ENCODE results near the gene TBC1D24. TPM values are rescaled to one million over a fixed set of nuclear protein-coding genes. Genes with fewer than 3 reads are reported as not detected.

Gene TBC1D24
- total RNA-seq, 3 donors from 2014 or later = 25.0 to 27.2 (median 26.3) TPM

DNA sequence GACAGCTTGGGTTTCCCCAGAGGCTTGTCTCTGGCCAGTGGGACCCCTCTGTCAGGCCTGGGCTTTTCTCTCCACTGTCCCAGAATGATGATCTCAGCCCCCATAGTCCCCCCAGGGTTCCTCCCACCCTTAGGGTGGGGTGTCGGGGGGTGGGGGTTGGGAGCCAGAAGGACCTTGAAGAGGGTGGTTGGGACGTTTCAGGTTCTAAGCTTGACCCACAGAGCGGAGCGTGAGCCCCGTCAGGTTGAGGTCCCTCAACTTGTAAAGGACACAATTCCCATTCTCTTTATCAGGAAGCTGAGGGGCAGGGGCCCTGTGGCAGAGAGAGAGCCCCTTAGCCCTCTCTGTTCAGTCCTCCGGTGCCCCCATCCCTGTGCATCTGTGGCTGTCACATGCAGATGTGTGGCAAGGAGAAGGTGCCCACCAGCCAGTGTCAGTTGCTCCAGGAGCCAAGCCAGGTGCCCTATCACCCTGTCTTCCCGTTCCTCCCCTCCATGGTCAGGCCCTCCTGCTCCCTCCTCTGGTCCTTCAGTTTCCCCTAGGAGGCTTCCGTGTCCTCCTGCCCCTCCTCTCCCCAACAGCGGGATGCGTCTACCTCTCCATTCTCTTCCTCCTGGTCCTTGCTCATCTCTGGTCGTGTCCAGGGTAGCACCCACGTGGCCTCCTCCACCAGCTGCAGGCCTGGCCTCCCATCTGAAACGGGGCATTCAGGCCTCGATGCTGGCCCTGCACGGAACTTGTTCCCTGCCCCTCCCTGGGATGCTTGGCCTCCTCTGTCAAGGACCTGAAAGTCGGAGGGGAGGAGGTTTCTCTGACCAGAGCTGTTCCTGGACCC is 5.3 kb upstream of the TBC1D24 start:
- H3K4me1 Mint-ChIP-seq (ENCODE audit: low read depth) = peaks cover 8% of the 10 kb centered on the region
- no peaks in the 10 kb centered on the region for H3K9me3 Mint-ChIP-seq
- H3K36me3 Mint-ChIP-seq (ENCODE audit: insufficient read depth) = no peaks in the 10 kb centered on the region
- ATAC-seq (no peak), DNase-seq (no peak)
- H3K4me3 Mint-ChIP-seq = no peak overlapping the region
- H3K27me3 Mint-ChIP-seq (ENCODE audit: low read depth) = peaks cover 36% of the 10 kb centered on the region

- Mint-ChIP-seq H3K36me3 (ENCODE audit: insufficient read depth) (no peaks in the 10 kb centered on the region), H3K27me3 (ENCODE audit: low read depth) (peaks cover 36% of the 10 kb centered on the region), H3K4me1 (ENCODE audit: low read depth) (peaks cover 8% of the 10 kb centered on the region), H3K4me3 (no peak overlapping the region), H3K9me3 (no peaks in the 10 kb centered on the region)
- DNase-seq (no peak), ATAC-seq (no peak)
These were observed 4.7 kb upstream of the TBC1D24 start for GRCh38 chr16:2470234-2470601.

DNA sequence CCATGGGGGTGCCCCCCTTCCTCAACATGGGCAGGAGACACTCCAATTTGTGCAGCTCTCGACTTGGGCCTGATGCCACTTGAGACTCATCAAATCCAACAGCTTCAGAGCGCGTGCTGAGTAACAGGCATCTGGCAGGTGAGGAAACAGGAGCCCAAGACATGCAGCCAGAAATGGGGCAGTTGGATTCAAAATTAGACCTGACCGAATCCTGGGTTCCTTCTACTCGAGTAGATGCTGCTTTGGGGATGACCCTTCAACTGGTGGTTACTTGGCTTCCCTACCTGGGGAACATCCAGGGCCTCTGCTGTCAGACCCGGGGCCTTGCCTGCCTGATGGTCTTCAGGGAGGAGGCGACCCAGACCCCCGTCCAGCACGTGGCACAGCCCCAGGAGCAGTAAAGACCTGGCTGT is 4.3 kb upstream of the TBC1D24 start:
- Mint-ChIP-seq H3K4me3 (no peak overlapping the region), H3K9me3 (no peaks in the 10 kb centered on the region), H3K27me3 (ENCODE audit: low read depth) (peaks cover 36% of the 10 kb centered on the region), H3K36me3 (ENCODE audit: insufficient read depth) (no peaks in the 10 kb centered on the region), H3K4me1 (ENCODE audit: low read depth) (peaks cover 8% of the 10 kb centered on the region)
- no peak for DNase-seq
- ATAC-seq = no peak

- DNase-seq (no peak), ATAC-seq (no peak)
- no peaks in the 10 kb centered on the region for H3K9me3 Mint-ChIP-seq
- H3K27me3 Mint-ChIP-seq (ENCODE audit: low read depth) = peaks cover 36% of the 10 kb centered on the region
- no peaks in the 10 kb centered on the region for H3K36me3 Mint-ChIP-seq (ENCODE audit: insufficient read depth)
- peaks cover 10% of the 10 kb centered on the region for H3K4me1 Mint-ChIP-seq (ENCODE audit: low read depth)
- no peak within 1 kb of the TSS for H3K4me3 Mint-ChIP-seq
These were observed 3.8 kb upstream of the TBC1D24 start, which contains the start of gene NTN3 for GRCh38 chr16:2471016-2471652. NTN3 (plus strand) TSS chr16:2471297; CDS start chr16:2471702, 405 bp downstream.

DNA sequence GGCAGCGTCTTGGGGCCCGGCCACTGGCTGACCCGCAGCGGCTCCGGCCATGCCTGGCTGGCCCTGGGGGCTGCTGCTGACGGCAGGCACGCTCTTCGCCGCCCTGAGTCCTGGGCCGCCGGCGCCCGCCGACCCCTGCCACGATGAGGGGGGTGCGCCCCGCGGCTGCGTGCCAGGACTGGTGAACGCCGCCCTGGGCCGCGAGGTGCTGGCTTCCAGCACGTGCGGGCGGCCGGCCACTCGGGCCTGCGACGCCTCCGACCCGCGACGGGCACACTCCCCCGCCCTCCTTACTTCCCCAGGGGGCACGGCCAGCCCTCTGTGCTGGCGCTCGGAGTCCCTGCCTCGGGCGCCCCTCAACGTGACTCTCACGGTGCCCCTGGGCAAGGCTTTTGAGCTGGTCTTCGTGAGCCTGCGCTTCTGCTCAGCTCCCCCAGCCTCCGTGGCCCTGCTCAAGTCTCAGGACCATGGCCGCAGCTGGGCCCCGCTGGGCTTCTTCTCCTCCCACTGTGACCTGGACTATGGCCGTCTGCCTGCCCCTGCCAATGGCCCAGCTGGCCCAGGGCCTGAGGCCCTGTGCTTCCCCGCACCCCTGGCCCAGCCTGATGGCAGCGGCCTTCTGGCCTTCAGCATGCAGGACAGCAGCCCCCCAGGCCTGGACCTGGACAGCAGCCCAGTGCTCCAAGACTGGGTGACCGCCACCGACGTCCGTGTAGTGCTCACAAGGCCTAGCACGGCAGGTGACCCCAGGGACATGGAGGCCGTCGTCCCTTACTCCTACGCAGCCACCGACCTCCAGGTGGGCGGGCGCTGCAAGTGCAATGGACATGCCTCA is 3.1 kb upstream of the TBC1D24 start:
- H3K36me3 Mint-ChIP-seq (ENCODE audit: insufficient read depth) = no peaks in the 10 kb centered on the region
- DNase-seq (no peak), ATAC-seq (no peak)
- H3K27me3 Mint-ChIP-seq (ENCODE audit: low read depth) = peaks cover 34% of the 10 kb centered on the region
- no peak overlapping the region for H3K4me3 Mint-ChIP-seq
- H3K4me1 Mint-ChIP-seq (ENCODE audit: low read depth) = peaks cover 17% of the 10 kb centered on the region
- no peaks in the 10 kb centered on the region for H3K9me3 Mint-ChIP-seq

DNA sequence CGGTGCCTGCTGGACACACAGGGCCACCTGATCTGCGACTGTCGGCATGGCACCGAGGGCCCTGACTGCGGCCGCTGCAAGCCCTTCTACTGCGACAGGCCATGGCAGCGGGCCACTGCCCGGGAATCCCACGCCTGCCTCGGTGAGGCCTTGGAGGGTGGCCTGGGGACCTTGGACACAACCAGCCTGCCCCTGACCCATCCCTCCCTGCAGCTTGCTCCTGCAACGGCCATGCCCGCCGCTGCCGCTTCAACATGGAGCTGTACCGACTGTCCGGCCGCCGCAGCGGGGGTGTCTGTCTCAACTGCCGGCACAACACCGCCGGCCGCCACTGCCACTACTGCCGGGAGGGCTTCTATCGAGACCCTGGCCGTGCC is 2.5 kb upstream of the TBC1D24 start:
- ATAC-seq = no peak
- Mint-ChIP-seq H3K27me3 (ENCODE audit: low read depth) (peaks cover 29% of the 10 kb centered on the region), H3K4me3 (no peak overlapping the region), H3K4me1 (ENCODE audit: low read depth) (peaks cover 17% of the 10 kb centered on the region), H3K9me3 (no peaks in the 10 kb centered on the region), H3K36me3 (ENCODE audit: insufficient read depth) (no peaks in the 10 kb centered on the region)
- DNase-seq = no peak

DNA sequence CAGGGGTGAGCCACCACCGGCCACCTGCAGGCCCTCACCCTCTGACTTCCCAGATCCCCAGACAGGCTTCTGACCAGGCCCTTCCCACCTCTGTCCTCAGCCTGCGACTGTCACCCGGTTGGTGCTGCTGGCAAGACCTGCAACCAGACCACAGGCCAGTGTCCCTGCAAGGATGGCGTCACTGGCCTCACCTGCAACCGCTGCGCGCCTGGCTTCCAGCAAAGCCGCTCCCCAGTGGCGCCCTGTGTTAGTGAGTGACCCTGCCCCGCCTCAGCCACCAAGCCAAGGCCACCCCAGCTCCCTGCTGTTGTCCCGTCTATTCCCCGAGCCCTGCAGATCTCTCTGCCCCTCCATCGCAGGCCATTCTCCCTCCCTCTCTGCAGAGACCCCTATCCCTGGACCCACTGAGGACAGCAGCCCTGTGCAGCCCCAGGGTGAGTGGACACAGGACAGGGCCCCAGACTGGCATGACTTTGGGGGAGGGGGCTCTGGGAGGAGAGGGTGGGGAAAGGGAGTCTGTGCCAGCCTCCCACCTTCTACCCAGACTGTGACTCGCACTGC is 2.0 kb upstream of the TBC1D24 start:
- H3K4me3 Mint-ChIP-seq = peak overlapping the region; percentile 69
- H3K27me3 Mint-ChIP-seq (ENCODE audit: low read depth) = peaks cover 29% of the 10 kb centered on the region
- no peak for DNase-seq
- no peaks in the 10 kb centered on the region for H3K36me3 Mint-ChIP-seq (ENCODE audit: insufficient read depth)
- no peaks in the 10 kb centered on the region for H3K9me3 Mint-ChIP-seq
- H3K4me1 Mint-ChIP-seq (ENCODE audit: low read depth) = peaks cover 20% of the 10 kb centered on the region
- no peak for ATAC-seq

DNA sequence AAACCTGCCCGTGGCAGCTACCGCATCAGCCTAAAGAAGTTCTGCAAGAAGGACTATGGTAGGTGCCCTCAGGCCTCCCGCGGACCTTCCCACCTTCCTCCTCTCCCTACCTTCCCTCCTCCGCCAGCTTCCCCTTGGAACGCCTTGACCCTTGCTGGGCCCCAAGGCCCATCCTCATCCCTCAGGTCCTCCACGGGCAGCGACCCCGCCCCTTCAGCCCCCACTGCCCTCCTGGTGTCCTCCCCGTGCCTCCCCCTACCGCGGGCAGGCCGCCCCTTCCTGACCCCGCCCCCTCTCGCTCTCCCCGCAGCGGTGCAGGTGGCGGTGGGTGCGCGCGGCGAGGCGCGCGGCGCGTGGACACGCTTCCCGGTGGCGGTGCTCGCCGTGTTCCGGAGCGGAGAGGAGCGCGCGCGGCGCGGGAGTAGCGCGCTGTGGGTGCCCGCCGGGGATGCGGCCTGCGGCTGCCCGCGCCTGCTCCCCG is 1.4 kb upstream of the TBC1D24 start:
- no peaks in the 10 kb centered on the region for H3K9me3 Mint-ChIP-seq
- ATAC-seq = peak in 1 of 2 donors; percentile 0

GRCh38 chr16:2473999-2474876 is 689 bp upstream of the TBC1D24 start:
- Mint-ChIP-seq H3K4me1 (ENCODE audit: low read depth) (peaks cover 20% of the 10 kb centered on the region), H3K27me3 (ENCODE audit: low read depth) (peaks cover 23% of the 10 kb centered on the region), H3K36me3 (ENCODE audit: insufficient read depth) (no peaks in the 10 kb centered on the region)

More for the DNA sequence above, 1.4 kb upstream of the TBC1D24 start:
- peak; percentile 21 for DNase-seq
- H3K27me3 Mint-ChIP-seq (ENCODE audit: low read depth) = peaks cover 26% of the 10 kb centered on the region
- peak overlapping the region; percentile 69 for H3K4me3 Mint-ChIP-seq
- peaks cover 20% of the 10 kb centered on the region for H3K4me1 Mint-ChIP-seq (ENCODE audit: low read depth)
- no peaks in the 10 kb centered on the region for H3K36me3 Mint-ChIP-seq (ENCODE audit: insufficient read depth)

DNA sequence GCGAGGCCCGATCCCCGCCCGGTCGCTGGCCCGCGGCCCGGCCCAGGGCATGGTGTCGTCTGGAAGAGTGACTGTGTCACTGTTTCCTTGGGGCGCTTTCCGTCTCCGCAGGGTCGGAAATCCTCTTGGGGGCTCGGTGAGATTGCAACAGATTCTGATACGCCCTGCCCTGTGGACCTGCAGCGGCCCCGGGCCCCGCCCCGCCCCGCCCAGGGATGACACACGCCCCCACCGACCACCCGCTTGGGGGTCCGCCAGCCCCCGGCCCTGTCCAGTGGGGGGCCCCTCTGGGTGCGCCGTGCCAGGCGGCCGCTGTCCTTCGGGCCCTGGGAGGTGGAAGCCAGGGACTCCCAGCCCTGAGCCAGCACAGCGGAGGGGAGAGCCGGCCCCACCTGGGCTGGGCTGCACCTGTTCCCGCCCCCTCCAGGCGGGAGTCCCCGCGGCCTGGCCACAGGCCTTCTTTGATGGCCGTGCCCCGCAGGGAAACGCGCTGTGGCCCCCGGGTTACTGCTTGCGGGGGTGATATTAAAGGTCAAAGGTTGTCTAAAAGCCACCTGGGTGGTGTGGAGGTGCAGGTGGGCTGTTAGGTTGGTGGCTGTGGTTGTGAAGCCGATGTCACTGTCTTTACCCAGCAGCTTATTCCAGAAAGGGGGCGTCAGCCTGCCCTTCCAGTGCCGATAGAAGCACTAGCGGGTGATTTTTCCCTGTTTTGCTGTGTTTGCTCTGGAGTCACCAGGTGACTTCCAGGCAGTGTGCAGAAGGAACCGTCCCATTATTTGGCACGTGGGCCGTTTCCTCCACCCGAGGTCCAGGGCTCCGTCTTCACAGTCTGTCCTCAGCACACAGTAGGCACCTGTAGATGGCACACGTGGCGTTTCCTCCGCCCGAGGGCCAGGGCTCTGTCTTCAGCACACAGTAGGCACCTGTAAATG is 752 bp downstream of the TBC1D24 start:
- DNase-seq (peak; percentile 47), ATAC-seq (peak; percentile 29 to 30)
- peaks cover 17% of the 10 kb centered on the region for H3K4me1 Mint-ChIP-seq (ENCODE audit: low read depth)
- peak overlapping the region; percentile 71 for H3K4me3 Mint-ChIP-seq
- no peaks in the 10 kb centered on the region for H3K36me3 Mint-ChIP-seq (ENCODE audit: insufficient read depth)
- H3K9me3 Mint-ChIP-seq = no peaks in the 10 kb centered on the region
- H3K27me3 Mint-ChIP-seq (ENCODE audit: low read depth) = peaks cover 9% of the 10 kb centered on the region

More at GRCh38 chr16:2473999-2474876, 689 bp upstream of the TBC1D24 start:
- peak overlapping the region; percentile 76 for H3K4me3 Mint-ChIP-seq
- no peaks in the 10 kb centered on the region for H3K9me3 Mint-ChIP-seq
- ATAC-seq (peak; percentile 64 to 66), DNase-seq (peak; percentile 55)

DNA sequence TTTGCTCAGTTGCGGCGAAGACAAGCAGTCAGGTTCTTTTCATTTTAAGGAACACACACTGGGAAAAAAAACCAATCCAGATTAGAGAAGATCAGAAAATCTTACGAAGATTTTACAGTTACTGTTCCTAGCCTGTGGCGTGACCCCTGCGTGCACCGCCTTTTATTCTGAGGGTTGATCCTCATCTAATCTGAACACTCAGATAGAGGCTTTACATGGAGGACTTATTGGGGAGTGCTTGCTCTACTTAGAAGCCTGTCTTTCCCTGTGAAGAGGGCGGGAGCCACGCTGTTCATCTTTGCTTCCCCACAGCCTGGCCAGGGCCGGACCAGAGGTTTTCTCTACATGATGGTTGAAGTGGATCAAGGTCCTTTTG is 1.4 kb downstream of the TBC1D24 start:
- ATAC-seq = no peak
- peaks cover 8% of the 10 kb centered on the region for H3K27me3 Mint-ChIP-seq (ENCODE audit: low read depth)
- peaks cover 17% of the 10 kb centered on the region for H3K4me1 Mint-ChIP-seq (ENCODE audit: low read depth)
- no peaks in the 10 kb centered on the region for H3K9me3 Mint-ChIP-seq
- H3K4me3 Mint-ChIP-seq = peak overlapping the region; percentile 71
- DNase-seq = no peak
- no peaks in the 10 kb centered on the region for H3K36me3 Mint-ChIP-seq (ENCODE audit: insufficient read depth)

DNA sequence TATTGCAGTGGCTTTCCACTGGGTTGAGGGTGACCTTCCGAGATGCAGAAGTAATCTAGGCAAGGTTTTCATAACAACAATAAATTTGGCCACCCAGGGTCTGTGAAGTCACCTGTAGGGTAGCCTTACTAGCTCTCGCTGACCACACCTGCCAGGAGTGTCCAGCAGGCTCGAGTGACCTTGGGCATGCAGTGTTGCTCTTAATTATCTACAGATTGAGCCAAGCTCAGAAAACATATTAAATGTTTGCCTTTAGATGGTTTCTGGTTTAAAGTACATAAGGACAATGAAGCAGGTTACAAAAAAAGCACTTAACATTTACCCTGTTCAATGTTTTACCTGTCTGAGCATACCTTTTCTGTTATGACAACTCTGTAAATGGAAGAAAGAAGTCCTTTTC is 1.8 kb downstream of the TBC1D24 start:
- no peaks in the 10 kb centered on the region for H3K9me3 Mint-ChIP-seq
- H3K4me1 Mint-ChIP-seq (ENCODE audit: low read depth) = peaks cover 17% of the 10 kb centered on the region
- peak overlapping the region; percentile 71 for H3K4me3 Mint-ChIP-seq
- ATAC-seq = no peak
- no peaks in the 10 kb centered on the region for H3K36me3 Mint-ChIP-seq (ENCODE audit: insufficient read depth)
- peaks cover 8% of the 10 kb centered on the region for H3K27me3 Mint-ChIP-seq (ENCODE audit: low read depth)
- no peak for DNase-seq
